Lung (tissue), 12 donors: Measurements from ENCODE around the gene MYO3B. TPM values are rescaled to one million over a fixed set of nuclear protein-coding genes. Genes with fewer than 3 reads are reported as not detected.

Experiments
- ATAC-seq: fragments of 200-7000 bp; cut with Tn5 transposase; one replicate; pipeline ENCODE4 v1.9.1; 2020; ENCODE audit warnings: moderate number of reproducible peaks; ENCODE audit not compliant: insufficient read depth, low FRiP score
- DNase-seq, 3 donors: peaks; one replicate each; pipeline ENCODE4 v3.0.0-alpha.2; 2013 to 2017
- H3K27ac ChIP-seq, 2 donors: one replicate each; pipeline ENCODE4 v1.5.1; 2013; ENCODE audit warnings: mild to moderate bottlenecking in 2 of 2, moderate library complexity in 2 of 2, control low read depth in 1 of 2, inconsistent platforms in 1 of 2, low read depth in 1 of 2, low read length in 1 of 2
- H3K27me3 ChIP-seq, 3 donors: one replicate each; pipeline ENCODE4 v1.5.1; 2013; ENCODE audit warnings: low read length in 2 of 3; ENCODE audit not compliant: control insufficient read depth in 3 of 3, insufficient read depth in 3 of 3
- H3K36me3 ChIP-seq, 4 donors: one replicate each; pipeline ENCODE4 v1.5.1; 2013; ENCODE audit warnings: low read length in 4 of 4, mild to moderate bottlenecking in 1 of 4, moderate library complexity in 1 of 4; ENCODE audit not compliant: control insufficient read depth in 4 of 4, insufficient read depth in 4 of 4
- H3K4me1 ChIP-seq, 5 donors: one replicate each; pipeline ENCODE4 v1.5.1; 2013; ENCODE audit warnings: low read length in 5 of 5, mild to moderate bottlenecking in 2 of 5, moderate library complexity in 1 of 5; ENCODE audit not compliant: control insufficient read depth in 5 of 5, insufficient read depth in 5 of 5
- H3K4me3 ChIP-seq: one replicate; pipeline ENCODE4 v1.5.1; 2013; ENCODE audit warnings: mild to moderate bottlenecking, control low read depth, moderate library complexity
- H3K9ac ChIP-seq, 2 donors: one replicate each; pipeline ENCODE4 v1.5.1; 2013; ENCODE audit warnings: low read length in 2 of 2, control low read depth in 1 of 2; ENCODE audit not compliant: insufficient read depth in 1 of 2
- H3K9me3 ChIP-seq, 4 donors: one replicate each; pipeline ENCODE4 v1.5.1; 2013; ENCODE audit warnings: low read length in 3 of 4, mild to moderate bottlenecking in 1 of 4, moderate library complexity in 1 of 4; ENCODE audit not compliant: control insufficient read depth in 4 of 4, insufficient read depth in 3 of 4
- WGBS, 2 donors: extraction: QIAGEN DNeasy Blood & Tissue Kit; methylation state at CpG; one replicate each; pipeline ENCODE4 v1.1.7; 2013; 5-methylcytosine and 5-hydroxymethylcytosine counted together
- polyA plus RNA-seq, 2 donors: library from polyadenylated mRNA; stranded (reverse); fragments of 200-250 nt; gene quantifications; one replicate each; pipeline ENCODE4 v1.2.1, GENCODE V29; 2013
- total RNA-seq, 2 donors: library from RNA; depleted of rRNA in 1 of 2; stranded (reverse); fragments of >200 nt in 1 of 2; gene quantifications; one replicate each; pipeline ENCODE4 v1.2.1, GENCODE V29; 2014 to 2021
- TF ChIP-seq, protein P1 (sequence below): IDR thresholded peaks from 2 replicates; pipeline ENCODE4 v1.5.1; 2012; ENCODE audit warnings: mild to moderate bottlenecking; ENCODE audit errors: control extremely low read depth, extremely low read depth
- donor health status: control.
- donor health status: control.
- donor health status: Bipolar disorder and iron deficiency.
- donor health status: healthy.
- donor health status: DM: yes; HTN: yes; CAD: no.

The MYO3B gene
- total and polyA plus RNA-seq, 4 donors, result 0.03 to 0.82 (median 0.05) TPM; not detected in 1

DNA sequence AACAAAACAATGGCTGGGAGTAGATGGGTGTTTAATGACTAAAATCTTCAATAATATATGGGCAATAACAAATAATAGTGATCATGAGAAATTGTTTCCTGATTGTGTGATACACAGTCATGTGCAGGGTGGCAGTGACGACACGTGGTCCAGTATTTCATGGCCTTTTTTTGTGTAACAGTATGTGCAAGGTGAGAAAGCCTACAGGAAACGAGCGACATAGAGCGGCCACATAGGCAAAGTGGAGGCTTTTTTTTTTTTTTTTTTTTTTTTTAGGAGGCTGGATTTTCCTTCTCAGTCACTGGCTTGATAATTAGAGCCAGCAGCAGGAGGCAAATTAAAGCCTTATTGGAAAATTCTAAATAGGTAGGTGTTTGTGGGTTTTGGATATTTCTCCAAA, 123.7 kb downstream of the MYO3B start:
- Histone ChIP-seq H3K9me3 (no peaks in the 10 kb centered on the region), H3K4me1 (no peaks in the 10 kb centered on the region), H3K27ac (no peak overlapping the region), H3K36me3 (no peaks in the 10 kb centered on the region), H3K4me3 (no peak overlapping the region), H3K27me3 (no peaks in the 10 kb centered on the region), H3K9ac (no peak overlapping the region)
- DNase-seq, result no peak
- ATAC-seq, result no peak
- 85% methylated on average over 5 of the region's 5 CpGs for WGBS, 2 donors
- TF ChIP-seq, protein P1, sequence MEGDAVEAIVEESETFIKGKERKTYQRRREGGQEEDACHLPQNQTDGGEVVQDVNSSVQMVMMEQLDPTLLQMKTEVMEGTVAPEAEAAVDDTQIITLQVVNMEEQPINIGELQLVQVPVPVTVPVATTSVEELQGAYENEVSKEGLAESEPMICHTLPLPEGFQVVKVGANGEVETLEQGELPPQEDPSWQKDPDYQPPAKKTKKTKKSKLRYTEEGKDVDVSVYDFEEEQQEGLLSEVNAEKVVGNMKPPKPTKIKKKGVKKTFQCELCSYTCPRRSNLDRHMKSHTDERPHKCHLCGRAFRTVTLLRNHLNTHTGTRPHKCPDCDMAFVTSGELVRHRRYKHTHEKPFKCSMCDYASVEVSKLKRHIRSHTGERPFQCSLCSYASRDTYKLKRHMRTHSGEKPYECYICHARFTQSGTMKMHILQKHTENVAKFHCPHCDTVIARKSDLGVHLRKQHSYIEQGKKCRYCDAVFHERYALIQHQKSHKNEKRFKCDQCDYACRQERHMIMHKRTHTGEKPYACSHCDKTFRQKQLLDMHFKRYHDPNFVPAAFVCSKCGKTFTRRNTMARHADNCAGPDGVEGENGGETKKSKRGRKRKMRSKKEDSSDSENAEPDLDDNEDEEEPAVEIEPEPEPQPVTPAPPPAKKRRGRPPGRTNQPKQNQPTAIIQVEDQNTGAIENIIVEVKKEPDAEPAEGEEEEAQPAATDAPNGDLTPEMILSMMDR, result no peak

DNA sequence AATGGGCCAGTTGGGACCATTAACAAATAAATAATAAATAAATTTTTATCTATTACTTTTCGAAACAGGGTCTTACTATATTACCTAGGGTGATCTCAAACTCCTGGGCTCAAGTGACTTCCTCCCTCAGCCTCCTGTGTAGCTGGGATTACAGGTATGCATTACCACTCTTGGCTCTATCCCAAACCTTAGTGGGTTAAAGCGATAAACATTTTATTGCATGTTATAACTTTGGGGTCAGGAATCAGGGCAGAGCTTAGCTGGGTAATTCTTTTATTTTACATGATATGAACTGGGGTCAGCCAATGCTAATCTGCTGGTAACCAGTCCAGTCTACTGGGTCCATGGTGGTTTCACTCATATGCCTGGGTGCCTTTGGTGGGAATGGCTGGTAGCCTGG, 127.8 kb downstream of the MYO3B start:
- 94 to 97% methylated on average over 2 of the region's 2 CpGs for WGBS, 2 donors
- Histone ChIP-seq H3K4me1 (no peaks in the 10 kb centered on the region), H3K4me3 (no peak overlapping the region), H3K27me3 (no peaks in the 10 kb centered on the region), H3K9ac (no peak overlapping the region), H3K27ac (no peak overlapping the region), H3K36me3 (no peaks in the 10 kb centered on the region), H3K9me3 (no peaks in the 10 kb centered on the region)
- TF ChIP-seq, protein P1, result no peak
- ATAC-seq (no peak), DNase-seq (no peak)

DNA sequence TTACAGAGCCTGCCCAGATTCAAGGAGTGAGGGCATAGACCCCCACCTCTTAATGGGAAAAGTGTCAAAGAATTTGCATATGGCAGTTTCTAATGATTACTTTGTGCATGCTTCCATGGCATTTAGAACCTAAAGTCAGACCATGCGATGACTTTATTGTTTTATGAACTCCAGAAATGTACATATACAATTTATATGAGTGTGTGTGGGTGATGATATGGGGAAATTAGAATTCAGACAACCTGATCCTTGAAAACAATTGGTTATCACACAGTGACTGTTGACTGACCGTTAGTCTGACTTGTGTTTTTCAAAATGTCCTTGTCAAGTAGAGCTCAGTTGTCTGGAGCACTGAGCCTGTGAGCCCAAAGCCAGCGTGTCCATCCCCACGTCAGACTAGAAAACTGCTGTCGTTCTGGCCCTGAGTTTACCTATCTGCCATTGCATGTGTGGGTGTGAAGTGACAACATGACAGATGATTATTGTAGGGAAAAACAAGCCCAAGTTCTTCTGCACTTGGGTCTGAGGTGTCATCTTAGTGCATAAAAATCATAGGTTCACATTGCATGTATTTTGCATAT, 128.4 kb downstream of the MYO3B start:
- TF ChIP-seq, protein P1, result no peak
- H3K36me3 ChIP-seq, result no peaks in the 10 kb centered on the region
- no peak for ATAC-seq
- WGBS, 2 donors, result 81 to 93% methylated on average over 5 of the region's 5 CpGs
- H3K4me1 ChIP-seq, result no peaks in the 10 kb centered on the region
- H3K27me3 ChIP-seq, result no peaks in the 10 kb centered on the region
- no peak overlapping the region for H3K27ac ChIP-seq
- H3K9me3 ChIP-seq, result no peaks in the 10 kb centered on the region
- no peak for DNase-seq
- H3K4me3 ChIP-seq, result no peak overlapping the region
- H3K9ac ChIP-seq, result no peak overlapping the region

GRCh38 chr2:170307052-170307451, 129.1 kb downstream of the MYO3B start:
- WGBS, 2 donors, result 70 to 81% methylated on average over 2 of the region's 2 CpGs
- ATAC-seq, result no peak
- TF ChIP-seq, protein P1, result no peak
- Histone ChIP-seq H3K4me1 (no peaks in the 10 kb centered on the region), H3K4me3 (no peak overlapping the region), H3K27ac (no peak overlapping the region), H3K9me3 (no peaks in the 10 kb centered on the region), H3K36me3 (no peaks in the 10 kb centered on the region), H3K9ac (no peak overlapping the region), H3K27me3 (no peaks in the 10 kb centered on the region)
- DNase-seq, result no peak
